GM19395 (cell line): ENCODE data around the gene CALN1.
"Not testable (repeated sequence)": the region's sequence is repeated elsewhere in the genome, so short reads cannot be mapped to it uniquely, and the experiment has no call there.

Source experiments
- ATAC-seq: cut with Tn5 transposase; IDR thresholded peaks from one replicate; pipeline ENCODE4 v1.9.1; 2021; ENCODE audit warnings: mild to moderate bottlenecking, moderate library complexity; ENCODE audit not compliant: unreplicated experiment

Gene CALN1

GRCh38 chr7:71824006-71824760 is 588.0 kb downstream of the CALN1 start:
- no peak for ATAC-seq

- ATAC-seq = not testable (repeated sequence)
Measured at GRCh38 chr7:71822406-71822805, 589.7 kb downstream of the CALN1 start.

- ATAC-seq = no peak
Measured at GRCh38 chr7:71817916-71818315, 594.2 kb downstream of the CALN1 start.

- ATAC-seq = no peak
Measured at GRCh38 chr7:71808115-71808514, 604.0 kb downstream of the CALN1 start.

GRCh38 chr7:71804256-71804655 is 607.9 kb downstream of the CALN1 start:
- ATAC-seq = no peak

- no peak for ATAC-seq
Measured at GRCh38 chr7:71801976-71802375, 610.2 kb downstream of the CALN1 start.

GRCh38 chr7:71800321-71800720 is 611.8 kb downstream of the CALN1 start:
- ATAC-seq = no peak

GRCh38 chr7:71795410-71795809 is 616.7 kb downstream of the CALN1 start:
- no peak for ATAC-seq

- no peak for ATAC-seq
Measured at GRCh38 chr7:71793251-71793650, 618.9 kb downstream of the CALN1 start.

- ATAC-seq = no peak
Measured at GRCh38 chr7:71787513-71787912, 624.6 kb downstream of the CALN1 start.

- ATAC-seq = no peak
Measured at GRCh38 chr7:71785216-71785615, 626.9 kb downstream of the CALN1 start.

GRCh38 chr7:71784781-71785180 is 627.4 kb downstream of the CALN1 start:
- ATAC-seq = no peak

- no peak for ATAC-seq
Measured at GRCh38 chr7:71784180-71784579, 628.0 kb downstream of the CALN1 start.

GRCh38 chr7:71783779-71784178 is 628.4 kb downstream of the CALN1 start:
- ATAC-seq = no peak

GRCh38 chr7:71782051-71782450 is 630.1 kb downstream of the CALN1 start:
- no peak for ATAC-seq

- no peak for ATAC-seq
Measured at GRCh38 chr7:71780282-71780681, 631.9 kb downstream of the CALN1 start.

GRCh38 chr7:71777278-71777677 is 634.9 kb downstream of the CALN1 start:
- ATAC-seq = no peak

GRCh38 chr7:71776726-71777125 is 635.4 kb downstream of the CALN1 start:
- no peak for ATAC-seq

GRCh38 chr7:71775648-71776047 is 636.5 kb downstream of the CALN1 start:
- no peak for ATAC-seq

GRCh38 chr7:71772779-71773178 is 639.4 kb downstream of the CALN1 start:
- no peak for ATAC-seq

- no peak for ATAC-seq
Measured at GRCh38 chr7:71770269-71770907, 641.8 kb downstream of the CALN1 start.

GRCh38 chr7:71769326-71769725 is 642.8 kb downstream of the CALN1 start:
- no peak for ATAC-seq

GRCh38 chr7:71768450-71768849 is 643.7 kb downstream of the CALN1 start:
- no peak for ATAC-seq
